ENCODE results near the gene PCDHA4.
"Not testable (repeated sequence)": the region's sequence is repeated elsewhere in the genome, so short reads cannot be mapped to it uniquely, and the experiment has no call there.

The PCDHA4 gene

DNA sequence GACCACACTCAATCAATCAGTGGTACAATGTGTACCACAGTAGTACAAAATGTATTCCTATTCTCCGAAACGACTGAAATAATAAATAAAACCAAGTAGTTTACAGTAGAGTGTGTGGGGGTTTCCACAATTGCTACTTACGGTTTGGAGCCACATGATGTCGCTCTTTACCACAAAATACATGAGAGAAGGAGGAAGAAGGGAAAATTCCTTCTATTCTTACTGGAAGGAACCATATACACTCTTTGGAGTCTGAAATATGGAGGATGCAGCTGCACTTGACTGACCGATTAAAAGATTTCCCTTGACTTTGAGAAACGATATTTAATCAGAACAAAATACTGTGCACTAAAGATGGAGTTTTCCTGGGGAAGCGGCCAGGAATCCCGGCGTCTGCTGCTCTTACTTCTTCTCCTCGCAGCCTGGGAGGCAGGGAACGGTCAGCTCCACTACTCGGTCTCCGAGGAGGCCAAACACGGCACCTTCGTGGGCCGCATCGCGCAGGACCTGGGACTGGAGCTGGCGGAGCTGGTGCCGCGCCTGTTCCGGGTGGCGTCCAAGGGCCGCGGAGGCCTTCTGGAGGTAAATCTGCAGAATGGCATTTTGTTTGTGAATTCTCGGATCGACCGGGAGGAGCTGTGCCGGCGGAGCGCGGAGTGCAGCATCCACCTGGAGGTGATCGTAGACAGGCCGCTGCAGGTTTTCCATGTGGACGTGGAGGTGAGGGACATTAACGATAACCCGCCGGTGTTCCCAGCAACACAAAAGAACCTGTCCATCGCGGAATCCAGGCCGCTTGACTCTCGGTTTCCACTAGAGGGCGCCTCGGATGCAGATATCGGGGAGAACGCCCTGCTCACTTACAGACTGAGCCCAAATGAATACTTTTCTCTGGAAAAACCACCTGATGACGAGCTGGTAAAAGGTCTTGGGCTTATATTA lies at the start of gene PCDHA4:
TSS of gene PCDHA4 (plus strand) at position 235 of the 942 bp plus-strand sequence.
- peak; percentile 25 for DNase-seq

DNA sequence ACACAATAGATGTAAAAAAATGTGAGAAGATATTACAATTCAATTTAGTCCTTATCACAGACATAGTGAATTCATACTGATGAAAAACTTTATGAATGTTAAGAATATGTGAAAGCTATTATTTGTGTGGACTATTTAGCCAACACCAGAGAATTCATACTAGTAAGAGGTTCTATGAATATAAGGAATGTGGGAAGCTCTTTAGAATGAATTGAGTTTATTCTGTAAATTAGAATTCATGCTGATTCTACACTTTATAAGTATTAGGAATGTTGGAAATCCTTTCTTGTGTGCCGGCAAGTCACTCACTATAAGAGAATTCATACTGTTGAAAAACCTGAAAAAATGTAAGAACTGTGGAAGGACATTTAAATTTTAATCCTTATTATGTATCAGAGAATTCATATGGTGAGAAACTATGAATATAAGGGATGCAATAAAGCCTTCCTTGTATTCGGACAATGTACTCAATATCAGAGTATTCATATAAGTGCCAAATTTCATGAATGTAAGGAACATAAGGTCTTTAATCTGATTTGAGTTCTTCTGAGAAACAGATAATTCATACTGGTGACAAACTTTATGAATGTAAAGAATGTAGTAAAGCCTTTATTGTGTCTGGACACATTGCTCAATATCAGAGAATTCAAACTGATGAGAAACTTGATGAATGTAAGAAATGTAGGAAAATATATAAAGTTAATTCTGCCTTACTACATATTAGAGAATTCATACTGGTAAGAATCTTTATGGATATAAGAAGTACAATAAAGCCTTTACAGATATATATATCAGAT lies 42.5 kb upstream of the PCDHA4 start:
- no peak for DNase-seq

DNA sequence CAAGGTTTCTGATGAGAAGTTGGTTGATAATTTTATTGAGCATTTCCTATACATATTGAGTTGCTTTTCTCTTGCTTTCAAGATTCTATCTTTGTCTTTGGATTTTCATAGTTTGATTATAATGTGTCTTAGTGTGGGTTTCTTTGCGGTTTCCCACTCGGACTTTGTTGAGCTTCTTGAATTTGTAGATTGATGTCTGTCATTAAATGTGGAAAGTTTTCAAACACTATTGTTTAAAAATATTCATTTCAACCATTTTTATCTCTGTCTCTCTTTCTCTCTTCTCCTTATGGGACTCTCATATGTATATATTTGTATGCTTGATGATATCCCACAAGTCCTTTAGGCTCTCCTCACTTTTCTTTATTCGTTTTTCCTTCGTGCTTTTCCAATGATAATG lies 39.4 kb upstream of the PCDHA4 start:
- no peak for DNase-seq

DNA sequence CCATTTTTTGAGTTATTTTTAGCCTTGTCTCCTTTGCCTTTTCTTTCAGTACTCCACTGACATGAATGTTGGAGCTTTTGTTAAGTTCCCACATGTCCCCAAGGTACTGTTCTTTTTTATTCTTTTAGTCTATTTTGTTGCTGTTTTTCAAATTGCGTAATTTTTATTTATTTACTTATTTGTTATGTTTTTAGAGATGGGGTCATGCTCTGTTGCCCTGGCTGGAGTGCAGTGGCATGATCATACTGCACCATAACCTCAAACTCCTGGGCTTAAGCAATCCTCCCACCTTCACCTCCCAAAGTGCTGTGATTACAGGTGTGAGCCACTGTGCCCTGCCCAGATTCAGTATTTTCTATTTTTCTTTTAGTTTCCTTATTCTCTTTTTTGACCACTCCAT lies 26.4 kb upstream of the PCDHA4 start:
- DNase-seq = no peak

DNA sequence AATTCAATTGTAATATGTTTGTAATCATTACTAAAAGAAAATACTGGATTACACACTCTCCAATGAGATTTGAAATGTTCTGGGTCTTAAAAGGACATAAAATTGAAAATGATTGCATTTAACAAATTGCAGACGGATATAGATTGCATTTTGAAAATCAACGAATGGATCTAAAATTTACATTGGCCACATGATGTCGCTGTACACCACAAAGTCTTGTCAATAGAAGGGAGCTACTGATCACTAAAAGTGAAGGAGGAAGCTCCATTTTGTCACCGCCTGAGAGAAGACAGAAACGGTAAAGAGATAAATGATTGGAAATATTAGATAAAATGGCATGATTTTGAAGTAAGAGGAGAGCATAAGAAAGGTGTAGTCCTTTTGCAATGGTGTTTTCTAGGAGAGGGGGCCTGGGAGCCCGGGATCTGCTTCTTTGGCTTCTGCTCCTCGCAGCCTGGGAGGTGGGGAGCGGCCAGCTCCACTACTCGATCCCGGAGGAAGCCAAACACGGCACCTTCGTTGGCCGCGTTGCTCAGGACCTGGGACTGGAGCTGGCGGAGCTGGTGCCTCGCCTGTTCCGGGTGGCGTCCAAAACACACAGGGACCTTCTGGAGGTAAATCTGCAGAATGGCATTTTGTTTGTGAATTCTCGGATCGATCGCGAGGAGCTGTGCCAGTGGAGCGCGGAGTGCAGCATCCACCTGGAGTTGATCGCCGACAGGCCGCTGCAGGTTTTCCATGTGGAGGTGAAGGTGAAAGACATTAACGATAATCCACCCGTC lies 20.8 kb upstream of the PCDHA4 start, which contains the start of gene PCDHA1:
TSS of gene PCDHA1 (plus strand) at position 236 of the 782 bp plus-strand sequence.
- DNase-seq = peak; percentile 4

DNA sequence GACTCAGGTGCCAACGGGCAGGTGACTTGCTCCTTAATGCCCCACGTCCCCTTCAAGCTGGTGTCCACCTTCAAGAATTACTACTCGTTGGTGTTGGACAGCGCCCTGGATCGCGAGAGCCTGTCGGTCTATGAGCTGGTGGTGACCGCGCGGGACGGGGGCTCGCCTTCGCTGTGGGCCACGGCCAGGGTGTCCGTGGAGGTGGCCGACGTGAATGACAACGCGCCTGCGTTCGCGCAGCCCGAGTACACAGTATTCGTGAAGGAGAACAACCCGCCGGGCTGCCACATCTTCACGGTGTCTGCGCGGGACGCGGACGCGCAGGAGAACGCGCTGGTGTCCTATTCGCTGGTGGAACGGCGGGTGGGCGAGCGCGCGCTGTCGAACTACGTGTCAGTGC lies 19.4 kb upstream of the PCDHA4 start:
- DNase-seq = not testable (repeated sequence)

DNA sequence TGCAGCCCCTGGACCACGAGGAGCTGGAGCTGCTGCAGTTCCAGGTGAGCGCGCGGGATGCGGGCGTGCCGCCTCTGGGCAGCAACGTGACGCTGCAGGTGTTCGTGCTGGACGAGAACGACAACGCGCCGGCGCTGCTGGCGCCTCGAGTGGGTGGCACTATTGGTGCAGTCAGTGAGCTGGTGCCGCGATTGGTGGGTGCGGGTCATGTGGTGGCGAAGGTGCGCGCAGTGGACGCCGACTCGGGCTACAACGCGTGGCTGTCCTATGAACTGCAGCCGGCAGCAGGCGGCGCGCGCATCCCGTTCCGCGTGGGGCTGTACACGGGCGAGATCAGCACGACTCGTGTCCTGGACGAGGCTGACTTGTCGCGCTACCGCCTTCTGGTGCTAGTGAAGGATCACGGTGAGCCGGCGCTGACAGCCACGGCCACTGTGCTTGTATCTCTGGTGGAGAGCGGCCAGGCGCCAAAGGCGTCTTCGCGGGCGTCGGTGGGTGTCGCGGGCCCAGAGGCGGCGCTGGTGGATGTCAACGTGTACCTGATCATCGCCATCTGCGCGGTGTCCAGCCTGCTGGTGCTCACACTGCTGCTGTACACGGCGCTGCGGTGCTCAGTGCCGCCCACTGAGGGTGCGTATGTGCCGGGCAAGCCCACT lies 18.9 kb upstream of the PCDHA4 start:
- DNase-seq = not testable (repeated sequence)

DNA sequence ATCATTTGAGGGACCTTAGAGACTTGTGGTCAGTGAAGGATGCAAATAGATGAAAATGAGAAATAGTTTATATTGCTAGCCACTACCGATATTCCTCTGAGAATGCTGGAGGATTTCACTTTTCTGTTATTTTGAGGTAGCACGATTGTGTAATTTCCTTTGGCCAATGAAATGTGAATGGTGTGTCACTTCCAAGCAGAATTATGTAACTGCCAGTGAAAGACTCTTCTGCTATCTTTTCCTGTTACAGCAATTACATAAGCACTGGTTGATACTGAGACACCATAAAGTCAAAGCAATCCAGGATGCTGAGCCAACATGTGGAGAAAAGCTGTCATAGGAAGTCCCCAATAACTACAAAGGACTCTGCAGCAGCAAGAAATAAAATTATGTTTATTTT lies 15.8 kb upstream of the PCDHA4 start:
- DNase-seq = no peak

DNA sequence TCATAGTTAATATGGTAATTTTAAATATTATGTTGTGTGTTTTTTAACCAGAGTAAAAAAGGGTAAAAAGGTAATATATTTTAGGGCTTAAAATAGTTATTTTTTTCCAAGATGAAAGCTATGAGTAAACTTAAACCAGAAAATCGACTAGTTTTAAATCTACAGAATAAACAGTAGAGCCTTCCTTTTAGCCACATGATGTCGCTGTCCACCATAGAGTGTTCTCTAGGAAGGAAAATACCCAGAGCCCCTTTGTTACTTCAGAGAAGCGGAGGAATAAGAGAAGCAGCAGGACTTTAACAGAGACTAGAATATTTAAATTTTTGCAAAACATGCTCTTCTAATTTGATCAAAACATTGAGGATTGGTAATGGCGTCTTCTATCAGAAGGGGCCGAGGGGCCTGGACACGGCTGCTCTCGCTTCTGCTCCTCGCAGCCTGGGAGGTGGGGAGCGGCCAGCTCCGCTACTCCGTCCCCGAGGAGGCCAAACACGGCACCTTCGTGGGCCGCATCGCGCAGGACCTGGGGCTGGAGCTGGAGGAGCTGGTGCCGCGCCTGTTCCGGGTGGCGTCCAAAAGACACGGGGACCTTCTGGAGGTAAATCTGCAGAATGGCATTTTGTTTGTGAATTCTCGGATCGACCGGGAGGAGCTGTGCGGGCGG lies 12.1 kb upstream of the PCDHA4 start, which contains the start of gene PCDHA2:
TSS of gene PCDHA2 (plus strand) at position 258 of the 664 bp plus-strand sequence.
- no peak for DNase-seq

DNA sequence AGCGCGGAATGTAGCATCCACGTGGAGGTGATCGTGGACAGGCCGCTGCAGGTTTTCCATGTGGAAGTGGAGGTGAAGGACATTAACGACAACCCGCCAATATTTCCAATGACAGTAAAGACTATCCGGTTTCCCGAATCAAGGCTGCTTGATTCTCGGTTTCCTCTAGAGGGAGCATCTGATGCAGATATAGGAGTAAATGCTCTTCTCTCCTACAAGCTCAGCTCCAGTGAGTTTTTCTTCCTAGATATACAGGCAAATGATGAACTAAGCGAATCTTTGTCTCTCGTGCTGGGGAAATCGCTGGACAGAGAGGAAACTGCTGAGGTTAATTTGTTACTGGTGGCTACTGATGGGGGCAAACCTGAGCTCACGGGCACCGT lies 11.6 kb upstream of the PCDHA4 start:
- DNase-seq = no peak

DNA sequence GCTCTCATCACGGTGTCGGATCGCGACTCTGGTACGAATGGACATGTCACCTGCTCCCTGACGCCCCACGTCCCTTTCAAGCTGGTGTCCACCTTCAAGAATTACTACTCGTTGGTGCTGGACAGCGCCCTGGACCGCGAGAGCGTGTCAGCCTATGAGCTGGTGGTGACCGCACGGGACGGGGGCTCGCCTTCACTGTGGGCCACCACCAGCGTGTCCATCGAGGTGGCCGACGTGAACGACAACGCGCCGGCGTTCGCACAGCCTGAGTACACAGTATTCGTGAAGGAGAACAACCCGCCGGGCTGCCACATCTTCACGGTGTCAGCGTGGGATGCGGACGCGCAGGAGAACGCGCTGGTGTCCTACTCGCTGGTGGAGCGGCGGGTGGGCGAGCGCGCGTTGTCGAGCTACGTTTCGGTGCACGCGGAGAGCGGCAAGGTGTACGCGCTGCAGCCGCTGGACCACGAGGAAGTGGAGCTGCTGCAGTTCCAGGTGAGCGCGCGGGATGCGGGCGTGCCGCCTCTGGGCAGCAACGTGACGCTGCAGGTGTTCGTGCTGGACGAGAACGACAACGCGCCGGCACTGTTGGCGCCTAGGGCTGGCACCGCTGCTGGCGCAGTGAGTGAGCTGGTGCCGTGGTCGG lies 10.7 kb upstream of the PCDHA4 start:
- not testable (repeated sequence) for DNase-seq

DNA sequence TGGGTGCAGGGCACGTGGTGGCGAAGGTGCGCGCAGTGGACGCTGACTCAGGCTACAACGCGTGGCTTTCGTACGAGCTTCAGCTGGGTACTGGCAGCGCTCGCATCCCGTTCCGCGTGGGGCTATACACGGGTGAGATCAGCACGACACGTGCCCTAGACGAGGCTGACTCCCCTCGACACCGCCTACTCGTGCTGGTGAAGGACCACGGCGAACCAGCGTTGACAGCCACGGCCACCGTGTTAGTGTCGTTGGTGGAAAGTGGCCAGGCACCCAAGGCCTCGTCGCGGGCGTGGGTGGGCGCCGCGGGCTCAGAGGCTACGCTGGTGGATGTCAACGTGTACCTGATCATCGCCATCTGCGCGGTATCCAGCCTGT lies 10.2 kb upstream of the PCDHA4 start:
- no peak for DNase-seq

DNA sequence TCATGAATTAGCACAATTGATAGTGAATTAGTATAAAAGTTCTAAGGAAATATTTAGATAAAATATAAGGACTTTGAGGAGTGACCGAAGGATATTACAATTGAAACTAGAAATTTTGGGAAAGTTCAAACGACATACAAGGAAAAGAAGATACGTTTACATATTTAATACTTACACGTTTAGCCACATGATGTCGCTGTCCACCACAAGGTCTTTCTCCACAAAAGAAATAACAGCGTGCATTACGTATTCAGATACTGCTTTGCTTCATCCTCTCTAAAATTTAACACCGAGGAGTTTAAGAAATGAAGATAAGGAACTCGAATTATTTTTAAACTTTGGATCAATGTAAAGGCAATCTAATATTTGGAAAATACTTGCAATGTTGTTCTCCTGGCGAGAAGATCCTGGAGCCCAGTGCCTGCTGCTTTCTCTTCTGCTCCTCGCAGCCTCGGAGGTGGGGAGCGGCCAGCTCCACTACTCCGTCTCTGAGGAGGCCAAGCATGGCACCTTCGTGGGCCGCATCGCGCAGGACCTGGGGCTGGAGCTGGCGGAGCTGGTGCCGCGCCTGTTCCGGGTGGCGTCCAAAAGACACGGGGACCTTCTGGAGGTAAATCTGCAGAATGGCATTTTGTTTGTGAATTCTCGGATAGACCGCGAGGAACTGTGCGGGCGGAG lies 5.9 kb upstream of the PCDHA4 start, which contains the start of gene PCDHA3:
TSS of gene PCDHA3 (plus strand) at position 242 of the 678 bp plus-strand sequence.
- DNase-seq = peak; percentile 43

DNA sequence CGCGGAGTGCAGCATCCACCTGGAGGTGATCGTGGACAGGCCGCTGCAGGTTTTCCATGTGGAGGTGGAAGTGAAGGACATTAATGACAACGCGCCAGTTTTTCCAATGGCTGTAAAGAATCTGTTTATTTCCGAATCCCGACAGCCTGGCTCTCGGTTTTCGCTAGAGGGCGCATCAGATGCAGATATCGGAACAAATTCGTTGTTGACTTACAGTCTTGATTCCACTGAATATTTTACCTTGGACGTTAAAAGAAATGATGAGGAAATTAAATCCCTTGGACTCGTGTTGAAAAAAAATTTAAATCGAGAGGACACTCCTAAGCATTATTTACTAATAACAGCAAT lies 5.4 kb upstream of the PCDHA4 start:
- DNase-seq = no peak

DNA sequence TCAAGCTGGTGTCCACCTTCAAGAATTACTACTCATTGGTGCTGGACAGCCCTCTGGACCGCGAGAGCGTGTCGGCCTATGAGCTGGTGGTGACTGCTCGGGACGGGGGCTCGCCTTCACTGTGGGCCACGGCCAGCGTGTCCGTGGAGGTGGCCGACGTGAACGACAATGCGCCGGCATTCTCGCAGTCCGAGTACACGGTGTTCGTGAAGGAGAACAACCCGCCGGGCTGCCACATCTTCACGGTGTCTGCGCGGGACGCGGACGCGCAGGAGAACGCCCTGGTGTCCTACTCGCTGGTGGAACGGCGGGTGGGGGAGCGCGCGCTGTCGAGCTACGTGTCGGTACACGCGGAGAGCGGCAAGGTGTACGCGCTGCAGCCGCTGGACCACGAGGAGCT lies 4.5 kb upstream of the PCDHA4 start:
- DNase-seq = not testable (repeated sequence)

DNA sequence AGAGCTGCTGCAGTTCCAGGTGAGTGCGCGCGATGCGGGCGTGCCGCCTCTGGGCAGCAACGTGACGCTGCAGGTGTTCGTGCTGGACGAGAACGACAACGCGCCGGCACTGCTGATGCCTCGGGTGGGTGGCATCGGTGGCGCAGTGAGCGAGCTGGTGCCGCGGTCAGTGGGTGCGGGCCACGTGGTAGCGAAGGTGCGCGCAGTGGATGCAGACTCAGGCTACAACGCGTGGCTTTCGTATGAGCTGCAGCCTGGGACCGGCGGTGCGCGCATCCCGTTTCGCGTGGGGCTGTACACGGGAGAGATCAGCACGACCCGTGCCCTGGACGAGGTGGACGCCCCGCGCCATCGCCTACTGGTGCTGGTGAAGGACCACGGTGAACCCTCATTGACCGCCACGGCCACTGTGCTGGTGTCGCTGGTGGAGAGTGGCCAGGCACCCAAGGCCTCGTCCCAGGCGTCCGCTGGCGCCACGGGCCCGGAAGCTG lies 4.0 kb upstream of the PCDHA4 start:
- DNase-seq = no peak

DNA sequence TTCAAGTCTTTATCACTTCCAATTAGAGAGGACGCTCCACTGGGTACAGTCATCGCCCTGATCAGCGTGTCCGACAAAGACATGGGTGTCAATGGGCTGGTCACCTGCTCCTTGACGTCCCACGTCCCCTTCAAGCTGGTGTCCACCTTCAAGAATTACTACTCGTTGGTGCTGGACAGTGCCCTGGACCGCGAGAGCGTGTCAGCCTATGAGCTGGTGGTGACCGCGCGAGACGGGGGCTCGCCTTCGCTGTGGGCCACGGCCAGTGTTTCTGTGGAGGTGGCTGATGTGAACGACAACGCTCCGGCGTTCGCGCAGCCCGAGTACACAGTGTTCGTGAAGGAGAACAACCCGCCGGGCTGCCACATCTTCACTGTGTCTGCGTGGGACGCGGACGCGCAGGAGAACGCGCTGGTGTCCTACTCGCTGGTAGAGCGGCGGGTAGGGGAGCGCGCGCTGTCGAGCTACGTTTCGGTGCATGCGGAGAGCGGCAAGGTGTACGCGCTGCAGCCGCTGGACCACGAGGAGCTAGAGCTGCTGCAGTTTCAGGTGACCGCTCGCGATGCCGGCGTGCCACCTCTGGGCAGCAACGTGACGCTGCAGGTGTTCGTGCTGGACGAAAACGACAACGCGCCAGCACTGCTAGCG lies 1.5 kb downstream of the PCDHA4 start:
- not testable (repeated sequence) for DNase-seq

DNA sequence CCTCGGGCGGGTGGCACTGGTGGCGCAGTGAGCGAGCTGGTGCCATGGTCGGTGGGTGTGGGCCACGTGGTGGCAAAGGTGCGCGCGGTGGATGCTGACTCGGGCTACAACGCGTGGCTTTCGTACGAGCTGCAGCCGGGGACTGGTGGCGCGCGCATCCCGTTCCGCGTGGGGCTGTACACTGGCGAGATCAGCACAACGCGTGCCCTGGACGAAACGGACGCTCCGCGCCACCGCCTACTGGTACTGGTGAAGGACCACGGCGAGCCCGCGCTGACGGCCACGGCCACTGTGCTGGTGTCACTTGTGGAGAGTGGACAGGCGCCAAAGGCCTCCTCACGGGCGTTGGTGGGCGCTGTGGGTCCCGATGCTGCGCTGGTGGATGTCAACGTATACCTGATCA lies 2.0 kb downstream of the PCDHA4 start:
- no peak for DNase-seq

DNA sequence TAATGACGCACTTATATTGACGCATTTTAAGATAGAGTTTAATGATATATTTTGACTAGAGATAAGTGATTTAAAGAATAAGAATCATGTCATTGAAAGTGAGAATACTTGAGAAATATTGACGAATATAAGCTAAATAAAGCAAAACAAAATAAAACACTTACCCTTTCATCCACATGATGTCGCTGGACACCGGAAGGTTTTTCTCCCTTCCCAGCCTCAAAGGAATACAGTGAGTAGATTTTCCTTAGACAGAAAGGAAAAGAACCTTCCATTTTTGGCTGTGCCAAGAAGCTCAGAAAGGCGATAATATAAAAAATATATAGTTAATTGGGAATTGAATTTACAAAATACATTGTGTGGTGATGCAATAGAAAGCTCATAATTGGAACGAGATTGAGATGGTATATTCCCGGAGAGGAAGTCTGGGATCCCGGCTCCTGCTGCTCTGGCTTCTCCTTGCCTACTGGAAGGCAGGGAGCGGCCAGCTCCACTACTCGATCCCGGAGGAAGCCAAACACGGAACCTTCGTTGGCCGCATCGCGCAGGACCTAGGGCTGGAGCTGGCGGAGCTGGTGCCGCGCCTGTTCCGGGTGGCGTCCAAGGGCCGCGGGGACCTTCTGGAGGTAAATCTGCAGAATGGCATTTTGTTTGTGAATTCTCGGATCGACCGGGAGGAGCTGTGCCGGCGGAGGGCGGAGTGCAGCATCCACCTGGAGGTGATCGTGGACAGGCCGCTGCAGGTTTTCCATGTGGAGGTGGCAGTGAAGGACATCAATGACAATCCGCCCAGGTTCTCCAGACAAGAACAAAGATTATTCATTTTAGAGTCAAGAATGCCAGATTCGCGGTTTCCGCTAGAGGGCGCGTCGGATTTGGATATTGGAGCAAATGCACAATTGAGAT lies 14.8 kb downstream of the PCDHA4 start, which contains the start of gene PCDHA5:
TSS of gene PCDHA5 (plus strand) at position 239 of the 906 bp plus-strand sequence.
- no peak for DNase-seq

Measured in NCI-H2029 treated with DMSO at 0.1 percent for 48 hours (cell line).